ENCODE measurements around the gene PLOD2.
A peak's percentile ranks its signal among the peaks of the same experiment; 100 is the strongest.
"Not testable (repeated sequence)": the region's sequence is repeated elsewhere in the genome, so short reads cannot be mapped to it uniquely, and the experiment has no call there.

PLOD2 gene

GRCh38 chr3:146134348-146135117 is 26.5 kb downstream of the PLOD2 start:
- DNase-seq = no peak

GRCh38 chr3:146133441-146133840 is 27.5 kb downstream of the PLOD2 start:
- no peak for DNase-seq

DNA sequence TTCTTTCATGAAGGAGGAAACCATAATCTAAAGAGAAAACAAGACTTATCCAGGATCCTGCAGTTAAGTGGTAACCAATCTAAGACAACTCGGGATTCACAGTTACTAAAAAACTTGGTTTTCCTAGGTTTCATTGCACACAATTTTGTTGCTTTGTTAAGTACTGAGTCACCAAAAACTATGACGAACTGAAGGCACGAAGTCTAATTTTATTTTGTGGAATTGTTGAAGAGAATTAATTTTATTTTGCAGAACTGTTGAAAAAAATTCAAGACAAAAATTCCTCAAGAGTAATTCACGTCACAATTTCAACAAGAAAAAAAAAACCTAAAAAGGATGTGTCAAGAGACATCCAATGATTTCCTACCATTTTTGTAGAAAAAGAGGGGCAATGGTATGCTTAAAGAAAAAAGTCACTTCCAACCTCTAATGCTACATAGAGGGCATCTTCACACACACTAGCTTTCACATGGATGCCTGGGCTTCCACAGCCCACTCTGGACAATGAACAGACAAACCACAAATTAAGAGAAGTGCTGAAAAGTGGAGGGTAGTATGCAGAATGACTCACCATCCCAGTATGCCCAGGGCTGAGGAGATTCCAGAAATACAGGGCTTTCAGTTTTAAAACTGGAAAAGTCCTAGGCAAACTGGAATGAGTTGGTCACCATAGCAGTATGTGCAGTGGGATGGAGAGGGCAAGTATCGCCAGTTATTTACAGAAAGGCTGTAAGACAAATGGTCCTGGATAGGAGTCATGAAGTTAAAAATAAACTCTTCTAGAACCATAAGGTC is 29.2 kb downstream of the PLOD2 start:
- DNase-seq = no peak

- no peak for DNase-seq
Observed at GRCh38 chr3:146130881-146131371, 30.1 kb downstream of the PLOD2 start.

- no peak for DNase-seq
Observed at GRCh38 chr3:146129750-146130149, 31.2 kb downstream of the PLOD2 start.

DNA sequence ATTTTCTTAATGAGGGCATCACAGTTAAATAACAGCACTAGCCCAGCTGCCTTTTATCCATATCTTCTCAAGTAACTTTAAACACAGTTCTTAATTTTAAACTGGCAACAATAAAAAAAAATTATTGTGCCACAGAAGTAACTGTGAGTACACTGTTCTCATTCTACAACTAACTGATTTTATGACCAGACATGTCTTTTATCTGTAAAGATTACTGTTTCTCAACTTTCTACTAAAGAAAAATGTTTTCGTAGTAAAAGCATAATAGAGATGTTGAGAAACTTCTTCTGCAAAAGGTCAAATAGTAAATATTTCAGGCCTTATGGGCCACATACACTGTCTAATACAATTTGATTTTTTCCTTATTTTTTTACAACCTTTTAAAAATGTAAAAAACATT is 32.0 kb downstream of the PLOD2 start:
- DNase-seq = no peak

DNA sequence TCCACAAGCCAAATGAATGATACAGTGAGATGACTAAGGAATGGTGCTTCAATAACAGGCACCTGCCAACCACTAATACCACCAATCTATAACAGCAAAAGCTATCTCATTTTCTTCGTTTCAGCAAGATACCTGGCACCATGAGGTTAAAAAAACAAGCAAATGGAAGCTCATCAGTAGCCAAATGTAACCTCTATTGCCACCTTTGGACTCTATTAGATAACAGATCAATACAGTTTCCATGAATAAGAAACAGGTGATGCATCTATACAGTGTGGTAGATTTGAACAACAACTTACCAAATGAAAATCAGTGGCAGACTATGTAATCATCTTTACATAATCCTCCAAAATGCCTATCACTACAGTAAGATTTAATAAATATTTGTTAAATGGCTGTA is 32.8 kb downstream of the PLOD2 start:
- no peak for DNase-seq

DNA sequence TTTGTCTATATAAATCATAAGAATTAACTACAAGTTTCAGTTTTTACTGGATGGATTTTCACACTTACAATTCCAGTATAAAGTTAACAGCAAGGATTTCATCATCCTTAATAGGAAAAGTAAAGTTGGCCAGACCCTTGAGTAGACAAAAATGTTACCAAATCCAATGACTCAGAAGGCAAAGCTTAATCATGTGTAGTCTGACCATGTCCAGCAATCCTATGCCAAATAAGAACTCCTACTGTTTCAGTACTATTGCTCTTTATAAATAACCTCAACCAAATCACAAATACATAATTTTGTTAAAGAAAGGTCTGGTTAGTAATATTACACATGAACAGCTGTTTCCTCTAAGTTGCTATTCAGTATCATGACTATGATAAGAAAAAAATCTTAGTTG is 35.0 kb downstream of the PLOD2 start:
- peak; percentile 5 to 36 (median 24) for DNase-seq

DNA sequence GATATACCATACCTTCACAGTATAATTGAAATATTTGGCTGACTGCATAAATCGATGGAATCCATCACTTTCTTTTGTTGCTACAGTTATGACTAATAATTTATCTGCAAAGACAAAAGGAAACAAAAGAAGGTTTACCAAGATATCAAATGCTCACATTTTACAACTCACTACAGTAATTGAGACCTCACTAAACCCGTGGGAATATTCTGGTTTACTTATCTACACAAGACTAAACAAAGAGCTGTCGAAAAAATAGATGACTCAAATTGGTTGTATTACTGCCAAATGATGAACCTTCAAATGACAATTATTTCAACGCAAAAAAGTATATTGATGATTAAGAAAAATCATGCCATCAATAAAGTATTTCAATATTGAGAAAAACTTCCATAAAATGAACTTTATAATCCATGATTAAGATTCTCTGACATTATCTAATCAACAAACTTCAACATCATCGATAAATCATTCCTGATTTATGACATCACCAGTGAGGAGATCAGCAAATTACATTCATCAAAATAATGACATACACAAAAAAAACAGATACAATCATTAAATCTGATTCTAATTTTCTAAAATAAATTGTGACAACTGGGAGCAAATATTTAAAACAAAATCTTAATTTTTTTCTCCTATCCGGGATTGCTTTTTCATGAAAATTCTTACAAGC is 36.7 kb downstream of the PLOD2 start:
- DNase-seq = no peak

GRCh38 chr3:146117406-146118285 is 43.3 kb downstream of the PLOD2 start:
- DNase-seq = no peak

DNA sequence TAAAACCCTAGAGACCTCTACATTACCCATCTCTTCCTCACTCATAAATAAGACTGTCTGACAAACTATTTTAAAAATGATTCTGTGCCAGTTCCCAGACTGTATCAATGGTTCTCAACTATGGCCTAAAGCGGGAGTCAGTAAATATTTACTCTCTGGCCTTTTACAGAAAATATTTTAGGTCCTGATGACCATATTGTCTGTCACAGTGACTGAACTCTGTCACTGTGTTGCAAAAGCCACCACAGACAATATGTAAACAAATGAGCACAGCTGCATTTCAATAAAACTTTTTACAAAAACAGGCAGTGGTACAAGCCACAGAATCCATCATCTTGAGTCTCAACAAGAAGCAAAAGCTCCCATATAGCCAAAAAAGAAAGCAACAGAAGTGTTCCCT is 45.4 kb downstream of the PLOD2 start:
- no peak for DNase-seq

GRCh38 chr3:146113804-146114203 is 47.2 kb downstream of the PLOD2 start:
- DNase-seq = not testable (repeated sequence)

DNA sequence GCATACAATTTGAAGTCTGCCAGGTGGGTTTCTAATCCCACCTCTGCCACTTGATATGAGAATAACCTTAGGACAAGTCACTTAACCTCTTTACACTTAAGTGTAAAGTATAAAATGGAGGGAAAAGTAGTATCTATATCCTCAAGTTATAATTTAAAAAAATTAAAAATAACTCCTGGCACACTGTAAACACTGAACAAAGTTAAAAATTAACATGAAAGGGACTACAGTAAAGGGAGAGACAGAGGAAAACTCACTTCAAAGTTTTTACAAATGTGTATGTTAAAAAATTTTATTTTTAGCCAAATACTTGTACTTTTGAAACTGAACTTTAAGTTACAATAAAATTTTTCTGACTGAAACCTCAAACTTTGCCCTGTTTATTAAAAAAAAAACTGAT is 49.6 kb downstream of the PLOD2 start:
- no peak for DNase-seq

DNA sequence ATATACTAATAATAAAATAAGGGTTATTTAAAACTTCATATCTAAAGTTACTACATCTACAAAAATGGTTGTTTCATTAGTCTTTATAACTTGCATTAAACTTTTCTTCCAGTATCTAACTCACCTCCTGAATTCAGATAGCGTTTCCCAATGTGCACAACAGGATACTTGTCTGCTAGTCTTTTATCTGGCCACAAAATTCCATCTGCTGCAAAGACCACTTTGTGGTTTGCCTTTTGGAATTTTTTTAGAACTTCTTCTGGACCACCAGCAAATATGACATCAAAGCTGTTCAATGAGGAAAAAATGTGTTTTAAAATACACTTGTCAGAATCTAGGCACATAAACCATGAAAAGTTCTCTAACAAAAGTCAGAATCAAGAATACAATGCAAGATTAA is 50.8 kb downstream of the PLOD2 start:
- no peak for DNase-seq

DNA sequence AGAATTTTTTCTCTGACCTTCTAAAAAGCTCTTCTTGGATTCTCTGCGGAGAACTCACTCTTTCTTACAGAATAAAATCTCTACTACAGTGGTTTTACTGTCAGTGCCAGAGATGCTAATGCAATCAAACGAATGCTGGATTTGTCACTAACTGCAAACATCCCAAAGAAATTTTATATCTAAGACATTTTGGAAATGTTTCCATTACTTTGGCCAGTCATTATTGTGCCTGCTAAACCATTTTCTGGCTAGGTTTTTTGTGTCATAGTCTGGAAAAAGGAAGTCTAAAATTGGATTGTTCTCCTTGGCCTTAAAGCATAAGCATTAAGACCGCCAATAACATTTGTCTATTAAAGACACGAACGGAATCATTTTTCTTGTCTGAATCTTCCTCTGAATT is 54.0 kb downstream of the PLOD2 start:
- DNase-seq = no peak

DNA sequence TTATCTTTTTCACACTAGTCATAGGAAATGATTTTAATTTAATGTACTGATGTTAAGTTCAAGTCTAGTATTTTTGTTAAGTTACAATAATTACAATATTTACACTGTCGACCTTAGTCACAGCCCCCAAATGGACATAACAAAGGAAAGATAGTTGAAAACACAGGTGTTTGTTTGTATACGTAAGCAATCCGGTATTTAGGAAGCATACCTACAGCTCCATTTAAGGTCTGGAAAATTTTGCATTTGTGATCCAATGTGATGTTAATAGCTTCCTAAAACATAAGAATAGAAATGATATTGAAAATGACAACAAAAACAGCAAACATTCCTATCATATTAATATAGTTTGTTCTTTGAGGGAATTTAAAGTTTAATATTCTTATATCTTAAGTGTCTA is 56.9 kb downstream of the PLOD2 start:
- no peak for DNase-seq

GRCh38 chr3:146102885-146103284 is 58.1 kb downstream of the PLOD2 start:
- DNase-seq = no peak

DNA sequence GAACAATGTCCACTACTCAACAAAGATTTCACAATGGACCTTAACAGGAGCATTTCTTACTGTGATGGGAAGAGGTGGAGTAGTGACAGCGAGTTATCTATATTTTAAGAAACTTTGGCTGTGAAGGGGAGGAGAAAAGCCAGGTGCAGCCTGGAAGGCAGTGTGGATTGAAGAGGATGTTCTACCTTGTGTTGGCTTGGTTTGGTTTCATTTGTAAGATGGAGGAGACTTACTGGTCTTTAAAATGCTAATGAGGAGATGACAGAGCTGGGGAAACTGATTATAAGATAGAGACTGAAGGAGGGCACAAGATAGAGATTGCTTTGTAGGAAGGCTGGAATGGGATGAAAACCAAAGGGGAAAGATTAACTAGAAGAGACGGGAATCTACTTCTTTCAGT is 59.4 kb downstream of the PLOD2 start:
- no peak for DNase-seq

GRCh38 chr3:146100825-146101444 is 60.0 kb downstream of the PLOD2 start:
- DNase-seq = no peak

DNA sequence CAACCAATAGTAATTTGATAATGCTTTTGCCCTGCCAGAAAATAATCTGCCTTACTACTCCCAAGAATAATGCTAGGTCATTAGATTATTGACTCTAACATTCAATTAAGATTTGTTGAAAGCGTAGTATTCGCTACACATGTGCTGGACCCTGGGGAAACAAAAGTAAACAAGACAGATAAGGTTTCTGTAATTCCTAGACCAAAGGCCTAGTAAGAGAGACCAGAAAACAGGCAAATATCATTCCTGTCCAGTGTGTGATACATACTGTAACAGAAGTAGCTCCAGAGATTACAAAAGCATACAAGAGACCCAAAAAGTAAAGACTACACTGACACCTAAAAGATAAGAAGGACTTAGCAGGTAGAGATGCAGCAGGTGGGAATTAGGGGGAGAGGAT is 60.8 kb downstream of the PLOD2 start:
- no peak for DNase-seq

- DNase-seq = no peak
Observed at GRCh38 chr3:146099316-146099715, 61.7 kb downstream of the PLOD2 start.

- no peak for DNase-seq
Observed at GRCh38 chr3:146093896-146094295, 67.1 kb downstream of the PLOD2 start.

All from suppressor macrophage treated with lipopolysaccharide for 1 hour (primary cell).